Measurements from ENCODE around the gene SLC25A13. TPM values are rescaled to one million over a fixed set of nuclear protein-coding genes. Genes with fewer than 3 reads are reported as not detected.

The SLC25A13 gene
- total and polyA plus RNA-seq, 2 donors (not counting 1 experiment from before 2014, with no cell fraction given), result 6.9 to 12.0 TPM

DNA sequence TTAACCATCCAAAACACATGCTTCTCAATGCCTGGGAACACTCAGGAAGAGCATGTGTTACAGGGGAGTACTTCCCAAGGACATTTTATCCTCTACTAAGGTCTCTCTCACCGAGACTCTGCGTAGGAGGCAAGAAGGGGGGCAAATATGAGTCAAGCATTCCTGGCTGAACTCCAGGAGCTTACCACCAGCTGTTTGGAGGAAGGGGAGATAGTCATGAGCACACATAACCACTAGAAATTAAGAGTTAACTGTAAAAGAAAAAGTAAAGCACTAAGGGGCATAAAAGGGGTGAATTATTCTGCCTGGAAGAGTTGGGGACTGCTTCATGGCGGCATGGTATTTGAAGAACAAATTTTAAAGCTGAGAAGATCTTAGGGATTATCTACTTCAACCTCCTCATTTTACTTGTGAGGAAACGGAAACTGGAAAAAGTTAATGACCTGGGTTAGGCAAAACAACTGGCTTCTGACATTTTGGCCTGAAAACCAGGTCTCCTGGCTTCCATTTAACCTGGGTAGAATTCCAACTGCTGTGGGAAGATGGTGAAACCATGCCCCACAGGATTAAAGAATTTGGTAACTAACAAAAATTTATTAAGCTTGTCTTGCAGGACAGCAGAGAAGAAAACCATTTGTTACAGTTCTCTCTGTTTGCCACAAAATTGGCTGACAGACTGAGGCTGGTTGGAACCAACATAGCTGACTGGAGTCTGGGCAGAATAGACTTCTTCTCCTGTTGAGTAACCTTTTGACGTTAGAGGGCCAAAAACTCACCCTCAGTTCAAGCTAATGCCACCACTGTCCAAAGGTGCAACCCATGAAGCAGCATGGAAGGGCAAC is 85.5 kb downstream of the SLC25A13 start:
- Histone ChIP-seq H3K27me3 (ENCODE audit: control insufficient read depth, insufficient read depth, low read length) (no peaks in the 10 kb centered on the region), H3K36me3 (ENCODE audit: control insufficient read depth, insufficient read depth, low read length) (no peaks in the 10 kb centered on the region), H2AFZ (ENCODE audit: low read length) (no peak overlapping the region), H3K4me2 (ENCODE audit: extremely low read depth, insufficient read depth, low read length) (no peak overlapping the region), H3K9me3 (ENCODE audit: control insufficient read depth, insufficient read depth, low read depth, low read length) (no peaks in the 10 kb centered on the region), H3K79me2 (ENCODE audit: control insufficient read depth, insufficient read depth, low read length) (no peaks in the 10 kb centered on the region), H4K20me1 (ENCODE audit: control insufficient read depth, extremely low read depth, insufficient read depth, low read length) (no peaks in the 10 kb centered on the region), H3K27ac (ENCODE audit: insufficient read depth, low read length) (no peak overlapping the region), H3K9ac (ENCODE audit: insufficient read depth, low read length) (no peak overlapping the region), H3K4me1 (ENCODE audit: control insufficient read depth, extremely low read depth, insufficient read depth, low read length) (no peaks in the 10 kb centered on the region), H3K4me3 (replicated peaks in 1 of 4; ENCODE audit: control extremely low read depth in 1 of 4, insufficient read depth in 1 of 4, low read depth in 3 of 4, low read length in 4 of 4) (no peak overlapping the region)
- peak; percentile 90 to 94 for DNase-seq (ENCODE audit: low read depth in 2 of 2)
- TF ChIP-seq CTCF (conservative IDR thresholded peaks at IDR 0.05 in 1 of 2, IDR thresholded peaks at IDR 0.05 in 1 of 2; ENCODE audit: low read depth in 1 of 2, low read length in 2 of 2) (no peak), EZH2 (IDR thresholded peaks at IDR 0.05; ENCODE audit: low read length, missing control alignments) (no peak)

DNA sequence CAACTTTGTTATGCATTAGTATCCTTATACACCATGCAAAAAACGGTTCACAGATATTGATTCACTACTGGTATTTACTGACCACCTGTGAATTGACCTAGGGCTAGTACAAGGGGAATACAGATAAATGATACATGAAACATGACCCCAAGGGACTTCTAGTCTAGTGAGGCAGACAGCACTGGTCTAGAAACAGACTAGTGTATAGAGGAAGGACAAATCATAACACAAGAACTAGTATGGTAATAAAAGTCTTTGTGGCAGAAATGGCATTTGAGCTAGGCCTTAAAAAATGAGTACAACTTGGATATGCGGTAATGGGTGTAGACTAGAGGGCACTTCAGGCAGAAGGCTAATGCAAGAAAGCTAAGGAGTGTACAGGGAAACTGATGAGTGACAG is 86.6 kb downstream of the SLC25A13 start:
- Histone ChIP-seq H3K9me3 (ENCODE audit: control insufficient read depth, insufficient read depth, low read depth, low read length) (no peaks in the 10 kb centered on the region), H4K20me1 (ENCODE audit: control insufficient read depth, extremely low read depth, insufficient read depth, low read length) (no peaks in the 10 kb centered on the region), H3K4me1 (ENCODE audit: control insufficient read depth, extremely low read depth, insufficient read depth, low read length) (no peaks in the 10 kb centered on the region), H3K79me2 (ENCODE audit: control insufficient read depth, insufficient read depth, low read length) (no peaks in the 10 kb centered on the region), H2AFZ (ENCODE audit: low read length) (no peak overlapping the region), H3K9ac (ENCODE audit: insufficient read depth, low read length) (no peak overlapping the region), H3K27ac (ENCODE audit: insufficient read depth, low read length) (no peak overlapping the region), H3K4me3 (replicated peaks in 1 of 4; ENCODE audit: control extremely low read depth in 1 of 4, insufficient read depth in 1 of 4, low read depth in 3 of 4, low read length in 4 of 4) (no peak overlapping the region), H3K27me3 (ENCODE audit: control insufficient read depth, insufficient read depth, low read length) (no peaks in the 10 kb centered on the region), H3K4me2 (ENCODE audit: extremely low read depth, insufficient read depth, low read length) (no peak overlapping the region), H3K36me3 (ENCODE audit: control insufficient read depth, insufficient read depth, low read length) (no peaks in the 10 kb centered on the region)
- no peak for DNase-seq (ENCODE audit: low read depth in 2 of 2)
- TF ChIP-seq CTCF (conservative IDR thresholded peaks at IDR 0.05 in 1 of 2, IDR thresholded peaks at IDR 0.05 in 1 of 2; ENCODE audit: low read depth in 1 of 2, low read length in 2 of 2), result no peak
- TF ChIP-seq EZH2 (IDR thresholded peaks at IDR 0.05; ENCODE audit: low read length, missing control alignments), result no peak

GRCh38 chr7:96233528-96234154 is 88.3 kb downstream of the SLC25A13 start:
- Histone ChIP-seq H3K79me2 (ENCODE audit: control insufficient read depth, insufficient read depth, low read length) (no peaks in the 10 kb centered on the region), H2AFZ (ENCODE audit: low read length) (no peak overlapping the region), H3K27ac (ENCODE audit: insufficient read depth, low read length) (no peak overlapping the region), H3K4me2 (ENCODE audit: extremely low read depth, insufficient read depth, low read length) (no peak overlapping the region), H3K27me3 (ENCODE audit: control insufficient read depth, insufficient read depth, low read length) (no peaks in the 10 kb centered on the region), H3K4me1 (ENCODE audit: control insufficient read depth, extremely low read depth, insufficient read depth, low read length) (no peaks in the 10 kb centered on the region), H4K20me1 (ENCODE audit: control insufficient read depth, extremely low read depth, insufficient read depth, low read length) (no peaks in the 10 kb centered on the region), H3K4me3 (replicated peaks in 1 of 4; ENCODE audit: control extremely low read depth in 1 of 4, insufficient read depth in 1 of 4, low read depth in 3 of 4, low read length in 4 of 4) (no peak overlapping the region), H3K9me3 (ENCODE audit: control insufficient read depth, insufficient read depth, low read depth, low read length) (no peaks in the 10 kb centered on the region), H3K9ac (ENCODE audit: insufficient read depth, low read length) (no peak overlapping the region), H3K36me3 (ENCODE audit: control insufficient read depth, insufficient read depth, low read length) (no peaks in the 10 kb centered on the region)
- TF ChIP-seq EZH2 (IDR thresholded peaks at IDR 0.05; ENCODE audit: low read length, missing control alignments), result no peak
- no peak for TF ChIP-seq CTCF (conservative IDR thresholded peaks at IDR 0.05 in 1 of 2, IDR thresholded peaks at IDR 0.05 in 1 of 2; ENCODE audit: low read depth in 1 of 2, low read length in 2 of 2)
- no peak for DNase-seq (ENCODE audit: low read depth in 2 of 2)
